ENCODE measurements around the gene SEMA4F. TPM values are rescaled to one million over a fixed set of nuclear protein-coding genes. Genes with fewer than 3 reads are reported as not detected.

SEMA4F gene
- total RNA-seq, 1 donor from 2014 or later: 26.5 TPM

DNA sequence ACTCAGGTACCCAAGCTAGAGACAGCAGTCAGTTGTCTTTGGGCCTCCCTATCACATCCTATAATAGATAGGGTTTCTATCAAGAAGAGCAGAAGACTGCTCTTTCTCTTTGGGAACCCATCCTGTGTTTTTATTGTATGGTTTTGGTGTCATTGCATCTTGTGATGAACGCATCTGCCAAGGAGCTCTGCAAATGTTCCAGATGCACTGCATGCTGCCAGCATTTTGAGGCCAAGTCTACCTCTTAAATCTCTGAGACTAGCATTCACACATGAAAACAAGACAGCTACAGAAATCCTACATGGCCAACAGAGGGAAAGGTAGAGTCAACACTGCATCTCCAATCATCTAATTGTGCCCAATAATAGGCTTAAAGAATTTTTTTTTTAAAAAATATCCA is 14.0 kb downstream of the SEMA4F start:
- DNase-seq (ENCODE audit: low spot score): no peak

DNA sequence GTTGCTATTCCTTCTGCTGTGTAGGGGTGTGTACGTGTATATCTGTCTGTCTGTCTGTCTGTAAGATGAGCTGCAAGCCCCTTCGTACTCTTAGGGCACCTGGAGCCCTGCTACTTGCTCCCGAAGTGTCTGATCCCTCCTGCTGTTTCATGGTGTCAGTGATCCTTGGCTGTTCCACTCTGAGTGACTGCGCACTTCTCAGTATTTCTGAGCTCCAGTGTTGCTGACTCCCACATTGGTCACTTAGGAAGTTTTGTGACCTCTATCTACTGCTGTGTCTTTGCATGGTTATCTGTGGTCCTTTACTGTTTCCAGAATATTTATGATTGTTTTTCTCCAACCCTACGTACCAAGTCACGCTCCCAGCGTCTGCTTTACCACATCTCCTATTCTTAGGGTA is 16.2 kb downstream of the SEMA4F start:
- no peak for DNase-seq (ENCODE audit: low spot score)

DNA sequence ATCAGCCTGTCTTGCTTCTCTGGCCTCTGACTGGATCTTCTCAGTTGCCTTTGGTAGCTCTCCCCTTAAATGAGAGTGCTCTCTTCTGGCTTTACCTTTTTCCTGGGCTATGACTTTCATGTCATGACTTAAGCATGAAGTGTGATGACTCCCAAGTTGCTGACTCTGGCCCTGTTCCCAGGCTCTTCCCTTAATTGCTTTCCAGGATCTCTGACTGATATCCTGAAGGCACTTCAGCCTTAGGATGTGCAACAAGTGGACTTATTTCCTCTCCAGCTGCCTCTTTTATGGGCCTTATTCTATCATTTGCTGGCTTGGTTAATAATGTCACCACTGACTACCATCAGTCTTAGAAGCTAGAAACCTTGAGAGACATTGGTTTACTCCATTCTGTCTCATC is 17.4 kb downstream of the SEMA4F start:
- DNase-seq (ENCODE audit: low spot score): no peak

DNA sequence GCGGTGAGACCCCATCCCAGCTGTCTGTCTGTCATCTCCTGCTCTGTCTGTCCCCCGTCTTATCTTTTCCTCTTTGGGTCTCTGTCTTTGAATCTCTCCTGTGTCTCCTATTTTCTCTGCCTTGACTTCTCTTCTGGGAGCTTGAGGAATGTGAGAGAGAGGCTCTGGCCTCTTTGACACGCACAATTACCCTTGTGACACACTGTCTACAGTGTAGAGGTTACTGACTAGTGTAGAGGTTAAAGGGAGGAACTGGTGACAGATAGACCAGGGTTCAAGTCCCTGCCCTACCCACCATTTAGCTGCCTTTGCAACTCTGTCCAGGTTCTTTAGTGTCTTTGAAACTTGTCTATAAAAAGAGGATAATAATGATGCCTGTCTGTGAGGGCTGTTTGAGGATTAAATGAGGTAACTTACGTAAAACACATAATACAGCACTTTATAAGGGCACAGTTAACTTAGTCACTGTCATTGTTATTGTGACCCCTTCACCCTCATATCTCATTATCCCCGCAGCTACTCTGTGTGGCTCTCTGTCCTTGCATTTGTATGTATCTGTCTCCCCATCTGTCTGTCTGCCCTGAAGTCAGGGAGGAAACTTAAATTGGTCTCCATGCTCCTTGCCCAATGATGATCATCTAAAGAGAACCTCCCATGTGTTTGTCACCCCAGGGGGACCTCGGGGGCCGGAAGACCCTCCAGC is 19.9 kb downstream of the SEMA4F start:
- no peak for DNase-seq (ENCODE audit: low spot score)

DNA sequence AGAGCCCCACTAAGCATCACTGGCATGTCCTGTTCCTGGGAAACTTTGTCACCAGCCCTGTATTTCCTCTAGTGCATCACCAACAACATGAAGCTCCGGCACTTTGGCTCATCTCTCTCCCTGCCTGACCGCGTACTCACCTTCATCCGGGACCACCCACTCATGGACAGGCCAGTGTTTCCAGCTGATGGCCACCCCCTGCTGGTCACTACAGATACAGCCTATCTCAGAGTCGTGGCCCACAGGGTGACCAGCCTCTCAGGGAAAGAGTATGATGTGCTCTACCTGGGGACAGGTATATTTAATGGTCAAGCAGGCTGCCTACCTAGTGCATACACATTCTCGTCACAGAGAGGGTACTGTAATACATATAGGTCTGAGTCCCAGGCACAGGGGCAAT is 21.0 kb downstream of the SEMA4F start:
- no peak for DNase-seq (ENCODE audit: low spot score)

DNA sequence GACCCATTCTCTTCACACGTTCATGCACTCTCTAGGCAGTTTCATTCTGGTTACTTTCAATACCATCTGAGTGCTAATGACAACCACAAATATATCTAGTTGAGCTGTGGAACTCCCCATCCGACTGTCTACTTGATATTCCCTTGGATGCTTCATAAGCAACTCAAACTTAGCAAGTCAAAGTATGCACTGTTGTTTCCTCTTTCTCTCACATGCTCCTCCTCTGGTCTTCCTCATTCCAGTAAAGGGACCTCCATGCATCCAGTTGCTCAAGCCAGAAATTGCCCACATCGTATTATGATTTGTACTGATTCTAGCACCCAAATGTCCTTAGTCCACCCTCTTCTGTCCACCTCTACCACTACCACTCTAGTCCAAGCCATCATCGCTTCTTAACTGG is 22.3 kb downstream of the SEMA4F start:
- DNase-seq (ENCODE audit: low spot score): no peak

DNA sequence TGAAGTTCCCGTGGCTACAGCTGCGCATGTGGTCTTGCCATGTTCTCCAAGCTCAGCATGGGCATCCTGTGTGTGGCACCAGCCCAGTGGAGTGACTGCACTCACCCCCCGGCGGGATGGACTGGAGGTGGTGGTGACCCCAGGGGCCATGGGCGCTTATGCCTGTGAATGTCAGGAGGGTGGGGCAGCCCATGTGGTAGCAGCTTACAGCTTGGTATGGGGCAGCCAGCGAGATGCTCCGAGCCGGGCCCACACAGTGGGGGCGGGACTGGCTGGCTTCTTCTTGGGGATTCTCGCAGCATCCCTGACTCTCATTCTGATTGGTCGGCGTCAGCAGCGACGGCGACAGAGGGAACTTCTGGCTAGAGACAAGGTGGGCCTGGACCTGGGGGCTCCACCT is 25.6 kb downstream of the SEMA4F start:
- no peak for DNase-seq (ENCODE audit: low spot score)

DNA sequence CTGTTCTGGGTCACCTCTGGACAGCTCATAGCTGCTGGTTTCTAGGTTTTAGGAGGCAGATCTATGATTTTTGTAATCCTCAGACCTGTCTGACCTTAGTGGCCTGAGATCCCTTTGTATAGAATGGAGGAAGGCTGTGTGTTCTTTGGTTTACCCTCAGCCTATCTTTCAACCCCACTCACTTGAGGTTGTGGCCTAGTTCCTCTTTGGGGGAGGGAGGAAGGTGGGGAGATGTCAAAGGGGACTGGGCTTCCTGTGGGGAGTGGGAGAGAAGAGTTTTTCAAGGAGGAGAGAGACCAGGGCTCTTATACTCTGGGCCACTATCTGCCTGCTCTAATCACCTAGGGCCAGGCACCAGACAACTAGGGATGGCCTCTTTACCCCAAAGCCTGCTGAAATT is 28.5 kb downstream of the SEMA4F start:
- DNase-seq (ENCODE audit: low spot score): no peak

DNA sequence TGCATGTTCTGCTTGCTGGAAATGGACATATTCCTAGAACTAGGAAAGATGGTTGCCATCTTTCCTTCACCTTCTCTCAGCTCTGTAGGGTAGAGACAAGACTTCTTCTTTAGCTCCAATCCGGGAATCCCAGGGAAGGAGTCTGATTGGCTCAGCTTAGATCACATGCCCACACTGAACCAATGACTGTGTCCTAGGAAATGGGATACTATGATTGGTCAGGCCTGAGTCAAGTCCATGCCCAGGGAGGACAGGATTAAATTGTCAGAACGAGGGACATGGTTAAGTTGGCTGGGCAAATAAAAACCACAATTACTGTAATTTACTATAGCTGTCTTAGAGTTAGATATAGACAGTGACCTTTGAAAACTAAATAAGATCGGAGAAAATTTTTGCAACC is 31.4 kb downstream of the SEMA4F start:
- DNase-seq (ENCODE audit: low spot score): no peak

DNA sequence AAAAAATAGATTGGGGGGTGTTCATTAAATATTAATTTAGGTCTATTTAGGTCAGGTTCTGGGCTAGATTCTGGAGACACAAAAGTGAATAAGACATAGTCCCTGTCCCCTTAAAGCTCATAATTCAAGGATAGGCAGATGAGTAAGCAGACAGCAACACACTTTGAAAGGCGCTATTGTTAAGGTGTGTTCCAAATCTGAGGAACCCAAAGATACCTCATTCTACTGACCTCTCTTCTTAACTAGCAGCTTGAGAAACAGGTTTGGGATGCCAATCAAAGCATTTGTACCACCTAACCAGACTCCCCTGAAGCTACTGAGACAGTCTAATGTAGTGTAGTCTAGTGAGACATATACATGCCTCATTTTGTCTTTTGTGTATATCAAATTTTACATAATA is 34.8 kb downstream of the SEMA4F start:
- DNase-seq (ENCODE audit: low spot score): no peak

DNA sequence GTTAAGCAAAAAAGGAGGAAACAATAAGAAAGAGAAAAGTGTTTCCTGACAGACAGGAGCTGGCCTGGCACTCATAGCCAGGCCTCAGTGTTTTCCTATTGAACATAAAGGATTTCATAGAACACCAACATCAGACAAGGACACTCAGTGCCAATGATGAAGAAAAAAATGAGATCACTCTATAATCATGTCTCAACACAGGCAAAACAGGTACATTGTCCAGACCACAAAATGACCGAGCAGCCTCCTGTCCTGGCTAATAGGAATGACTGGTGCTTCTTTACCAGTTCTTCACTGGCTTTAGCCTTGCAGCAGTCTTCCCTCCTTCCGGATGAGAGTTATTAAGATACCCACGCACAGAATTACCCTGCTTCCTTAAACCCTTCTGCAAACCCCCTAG is 35.6 kb downstream of the SEMA4F start:
- no peak for DNase-seq (ENCODE audit: low spot score)

DNA sequence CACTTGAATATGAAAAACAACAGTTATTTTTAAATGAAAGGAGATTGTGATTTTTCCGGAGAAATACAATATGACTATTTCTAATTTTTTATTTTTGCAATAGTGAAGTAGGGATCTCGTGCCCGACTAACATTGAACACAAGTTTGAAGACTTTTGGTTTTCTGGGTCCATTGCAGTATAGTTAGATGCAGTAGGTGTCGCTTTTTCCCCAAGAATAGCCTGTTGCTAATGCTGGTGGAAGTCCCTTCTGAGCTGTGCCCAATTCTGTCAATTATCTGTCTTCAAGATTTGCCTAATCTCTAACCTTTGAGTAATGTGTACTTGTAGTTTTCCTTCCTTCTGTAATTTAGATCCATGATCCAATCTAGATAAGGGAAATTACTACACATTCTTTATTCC is 36.5 kb downstream of the SEMA4F start:
- DNase-seq (ENCODE audit: low spot score): peak; percentile 69

DNA sequence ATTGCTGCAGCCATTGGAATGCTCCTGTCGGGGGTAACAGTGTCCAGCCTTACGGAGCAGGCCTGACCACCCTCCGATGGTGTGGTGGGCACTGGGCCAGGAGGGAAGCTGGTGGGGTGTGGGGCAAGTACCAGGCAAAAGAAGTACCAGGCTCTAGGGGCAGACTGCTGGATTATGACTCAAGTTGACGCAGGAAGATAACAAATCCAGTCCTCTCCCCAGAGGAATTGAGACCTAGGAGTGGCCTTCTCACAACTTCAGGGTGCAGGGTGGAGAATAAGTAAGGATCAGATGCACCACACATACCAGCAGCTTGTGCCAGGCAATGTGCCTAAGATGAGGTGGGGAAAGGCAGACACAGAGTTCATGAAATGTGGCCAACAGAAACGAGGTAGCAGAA is 37.9 kb downstream of the SEMA4F start:
- DNase-seq (ENCODE audit: low spot score): no peak

DNA sequence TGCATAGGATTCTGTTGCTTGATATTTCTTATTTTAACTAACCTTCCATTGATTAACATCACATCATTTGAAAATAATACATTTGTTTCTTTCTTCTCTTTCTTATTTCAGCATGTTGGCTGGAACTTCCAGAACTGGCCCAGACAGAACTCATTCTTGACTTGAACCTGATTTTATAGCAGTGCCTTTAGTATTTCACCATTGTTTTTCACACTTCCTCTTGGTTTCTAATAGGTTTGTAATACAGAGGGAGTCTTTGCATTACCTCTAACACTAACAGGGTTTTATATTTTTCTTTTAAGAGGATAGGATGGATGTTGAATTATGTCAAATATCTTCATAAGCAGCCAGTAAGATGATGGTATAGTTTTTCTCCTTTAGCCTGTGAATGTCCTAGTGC is 39.2 kb downstream of the SEMA4F start:
- DNase-seq (ENCODE audit: low spot score): no peak

DNA sequence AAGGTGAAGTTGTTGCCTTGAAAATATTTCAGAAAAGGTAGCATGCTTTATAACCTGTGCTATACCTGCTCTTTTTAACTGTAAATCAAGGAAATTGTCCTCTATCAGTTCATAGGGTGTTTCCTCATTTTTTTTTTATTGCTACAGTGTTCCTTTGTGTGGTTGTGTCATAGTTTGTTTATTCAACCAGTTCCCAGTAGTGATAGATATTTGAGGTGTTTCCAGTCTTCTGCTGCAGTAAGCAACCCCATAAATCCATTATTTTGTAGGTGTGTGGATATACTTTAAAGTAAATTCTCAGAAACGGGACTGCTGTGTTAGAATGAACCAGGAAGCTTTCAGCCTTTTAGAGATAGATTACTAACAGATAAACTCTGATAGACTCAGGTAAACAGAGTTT is 39.6 kb downstream of the SEMA4F start:
- DNase-seq (ENCODE audit: low spot score): no peak

DNA sequence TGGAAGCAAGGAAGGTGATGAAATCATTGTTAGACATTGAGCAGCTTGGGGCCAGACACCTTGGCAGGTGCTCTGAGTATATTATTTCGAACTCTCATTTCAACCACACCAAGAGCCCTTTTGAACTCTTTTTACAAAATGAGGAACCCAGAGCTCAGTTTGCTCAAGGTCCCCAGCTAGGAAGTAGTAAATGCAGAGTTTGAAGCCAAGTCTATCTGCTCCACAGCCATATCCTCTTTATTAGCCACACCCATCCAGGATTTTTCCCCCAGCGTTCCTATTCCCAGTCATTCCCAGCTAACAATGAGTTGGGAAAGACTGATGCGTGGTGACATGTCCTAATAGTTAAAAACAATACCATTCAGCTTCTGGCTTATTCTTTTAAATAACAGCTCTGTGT is 40.2 kb downstream of the SEMA4F start:
- no peak for DNase-seq (ENCODE audit: low spot score)

DNA sequence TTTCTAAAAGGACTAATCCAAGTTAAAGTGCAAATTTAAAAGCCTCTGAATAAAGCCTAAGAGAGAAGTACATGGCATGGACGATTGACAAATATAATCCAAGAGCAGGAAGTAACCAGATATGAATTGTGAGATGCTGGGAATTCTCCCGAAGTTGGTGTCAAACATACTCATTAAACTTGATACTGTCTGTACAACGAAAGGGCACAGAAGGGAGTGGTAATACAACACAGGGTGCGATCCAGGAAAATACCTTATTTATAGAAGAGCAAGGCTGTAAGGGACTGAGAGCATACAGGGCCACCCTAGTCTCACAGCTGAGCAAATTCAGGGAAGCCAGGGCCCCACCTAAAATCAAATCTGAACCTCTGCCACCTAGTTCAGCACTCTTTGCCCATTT is 41.6 kb downstream of the SEMA4F start:
- DNase-seq (ENCODE audit: low spot score): no peak

DNA sequence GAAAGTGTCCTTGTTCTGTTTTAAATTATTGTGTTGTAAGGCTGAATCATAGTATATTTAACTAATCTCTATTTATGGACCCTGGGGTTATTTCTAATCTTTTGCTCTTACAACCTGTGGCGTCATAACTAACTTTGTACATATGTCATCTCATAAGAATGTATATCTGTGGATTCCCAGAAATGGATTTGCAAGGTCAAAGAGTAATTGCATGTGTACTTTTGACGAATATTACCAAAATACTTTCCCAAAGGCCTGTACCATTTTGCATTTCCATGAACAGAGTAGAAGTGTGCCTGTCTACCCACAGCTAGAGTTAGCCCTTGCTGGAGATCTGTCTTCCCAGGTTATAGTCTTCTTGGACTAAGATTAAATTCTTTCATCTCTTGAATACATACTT is 42.8 kb downstream of the SEMA4F start:
- DNase-seq (ENCODE audit: low spot score): peak; percentile 49

DNA sequence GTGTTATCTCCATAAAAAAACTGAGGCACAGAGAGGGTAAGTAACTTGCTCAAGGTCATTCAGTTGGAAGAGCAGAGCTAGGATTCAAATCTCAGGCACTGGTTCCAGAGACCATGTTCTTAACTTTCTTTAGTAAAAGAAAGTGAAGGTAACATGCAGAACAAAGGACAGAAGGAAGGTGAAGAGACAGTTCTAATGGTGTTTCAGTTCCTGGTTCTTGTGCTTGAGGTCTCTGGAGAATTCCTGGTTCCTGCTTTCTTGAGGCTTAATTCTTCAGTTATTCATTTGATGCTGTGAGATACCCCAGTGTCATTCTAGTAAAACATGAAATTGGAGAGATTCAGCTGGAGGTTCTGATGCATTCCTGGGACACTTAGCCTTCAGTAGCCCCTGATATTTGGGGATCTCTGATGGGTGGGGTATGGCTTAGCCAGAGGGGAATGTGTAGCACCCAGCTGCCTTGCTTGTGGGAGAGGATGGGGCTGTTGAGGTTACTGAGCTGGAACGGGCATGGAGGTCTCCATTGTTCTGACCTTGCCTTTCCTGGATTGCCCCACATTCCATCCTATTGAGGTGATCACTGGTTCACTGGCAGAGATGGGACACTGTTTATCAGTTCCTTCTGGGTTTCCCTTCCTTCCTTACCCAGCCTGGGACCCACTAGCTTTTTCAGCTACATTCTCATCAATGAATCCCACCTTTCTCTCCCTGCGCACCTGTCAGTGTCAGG is 46.8 kb downstream of the SEMA4F start:
- DNase-seq (ENCODE audit: low spot score): no peak

DNA sequence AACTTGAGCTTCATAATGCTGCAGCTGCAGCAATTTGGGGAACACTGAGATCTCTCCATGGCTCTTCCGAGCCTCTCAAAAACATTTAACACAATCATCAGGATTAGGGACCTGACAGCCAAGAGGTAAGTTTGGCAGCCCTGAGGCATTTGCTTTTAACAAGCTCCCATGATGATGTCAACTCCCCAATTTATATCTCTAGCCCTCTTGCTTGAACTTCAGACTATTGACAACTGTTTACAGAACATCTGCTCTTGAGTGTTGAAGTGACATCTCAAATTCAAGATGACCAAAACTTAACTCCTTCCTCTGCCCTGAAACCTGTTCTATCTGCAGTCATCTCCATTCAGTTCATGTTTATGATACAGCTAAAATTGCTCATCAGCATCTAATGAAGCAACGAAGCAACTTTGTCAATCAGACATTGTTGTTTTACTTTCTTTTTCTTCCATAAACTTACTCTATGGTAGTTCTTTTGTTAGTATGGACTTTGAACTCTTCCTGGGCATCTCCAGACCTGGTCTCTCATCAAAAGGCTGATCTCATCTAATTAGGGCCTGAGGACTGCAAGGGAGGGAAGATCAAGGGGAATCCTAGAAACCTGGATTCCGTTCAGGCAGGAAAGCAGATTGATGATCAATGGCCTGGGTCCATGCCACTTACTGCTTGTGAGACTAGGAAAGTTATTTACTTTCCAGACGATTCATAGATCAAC is 48.1 kb downstream of the SEMA4F start:
- no peak for DNase-seq (ENCODE audit: low spot score)

DNA sequence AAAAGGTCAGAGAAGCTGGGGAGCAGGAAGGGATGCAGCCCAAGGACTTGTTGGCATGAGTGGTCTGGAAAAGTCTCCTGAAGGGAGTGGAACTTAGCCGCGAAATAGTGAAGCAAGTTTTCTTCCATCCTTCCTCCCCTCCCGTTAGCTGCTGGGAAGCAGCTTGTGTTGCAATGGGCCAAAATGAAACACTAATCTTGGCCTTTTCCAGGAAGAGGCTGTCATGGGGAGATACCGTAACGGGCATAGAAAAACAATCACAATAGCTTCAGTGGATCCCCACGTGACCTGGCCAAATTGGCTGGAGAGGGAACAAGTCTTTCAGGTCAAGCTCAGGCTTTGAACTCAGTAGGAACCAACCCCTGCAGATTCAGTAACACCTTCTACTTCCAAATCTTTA is 49.3 kb downstream of the SEMA4F start:
- no peak for DNase-seq (ENCODE audit: low spot score)

DNA sequence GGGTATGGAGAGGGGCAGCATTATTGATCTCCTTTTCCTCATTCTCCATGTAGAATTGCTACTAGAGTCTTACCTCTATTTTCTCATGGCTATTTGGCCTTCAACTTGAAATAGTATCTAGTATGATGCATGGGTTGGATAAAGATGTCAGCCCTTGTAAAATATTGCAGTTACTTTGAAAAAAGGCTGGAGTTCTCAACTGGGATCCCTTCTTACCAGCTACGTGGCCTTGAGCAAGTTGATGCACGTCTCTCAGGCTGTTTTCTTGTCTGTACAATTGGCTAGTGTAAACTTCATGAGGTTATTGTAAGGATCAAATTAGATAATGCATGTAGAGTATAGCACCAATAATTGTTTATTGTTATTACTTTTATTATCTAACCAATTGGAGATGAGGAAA is 50.2 kb downstream of the SEMA4F start:
- no peak for DNase-seq (ENCODE audit: low spot score)

DNA sequence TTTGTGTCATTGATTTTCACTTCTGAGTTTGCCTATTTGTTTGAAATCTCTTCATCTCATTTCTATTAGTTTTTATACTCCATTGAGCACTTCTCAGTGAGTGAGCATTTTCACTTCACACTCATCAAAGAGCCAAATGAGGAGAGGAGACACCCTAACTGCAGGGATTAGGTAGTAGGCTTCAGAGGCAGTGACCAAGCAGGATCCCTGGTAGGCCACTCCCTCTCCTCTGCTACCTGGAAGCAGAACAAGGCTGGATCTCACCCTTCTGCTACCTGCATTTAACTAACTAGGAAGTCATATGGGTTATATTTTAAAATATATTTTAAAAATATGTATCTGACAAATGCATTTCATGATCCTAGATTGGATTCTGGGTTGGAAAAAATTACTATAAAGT is 52.7 kb downstream of the SEMA4F start:
- DNase-seq (ENCODE audit: low spot score): no peak

Data from umbilical cord (tissue), 2 donors.